ENCODE measurements around the gene P2RY8. TPM values are rescaled to one million over a fixed set of nuclear protein-coding genes. Genes with fewer than 3 reads are reported as not detected.

P2RY8 gene
- total and polyA plus RNA-seq, 8 donors = 0.35 to 1.4 (median 0.51) TPM

DNA sequence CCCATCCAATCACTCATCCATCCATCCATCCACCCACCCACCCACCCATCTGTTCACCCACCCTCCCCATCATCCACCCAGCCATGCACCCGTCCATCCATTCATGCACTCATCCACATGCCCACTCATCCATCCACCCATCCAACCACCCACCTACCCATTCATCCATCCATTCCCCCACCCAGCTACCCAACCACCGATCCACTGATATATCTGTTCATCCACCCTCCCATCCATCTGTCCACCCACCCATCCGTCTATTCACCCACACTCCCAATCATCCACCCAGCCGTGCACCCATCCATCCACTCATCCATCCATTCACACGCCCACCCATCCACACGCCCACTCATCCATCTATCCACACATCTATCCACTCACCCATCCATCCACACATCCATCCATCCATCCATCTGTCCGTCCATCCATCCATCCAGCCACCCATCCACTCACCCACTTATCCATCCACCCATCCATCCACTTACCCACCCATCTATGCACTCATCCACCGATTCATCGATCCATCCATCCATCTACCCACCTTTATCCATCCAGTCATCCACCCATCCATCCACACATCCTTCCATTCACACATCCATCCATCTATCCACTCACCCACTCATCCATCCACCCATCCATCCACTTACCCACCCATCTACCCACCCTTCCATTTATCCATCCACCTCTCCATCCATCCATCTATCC is 112.7 kb downstream of the P2RY8 start:
- Histone ChIP-seq H3K4me1 (no peaks in the 10 kb centered on the region), H3K4me3 (no peak overlapping the region), H3K36me3 (no peaks in the 10 kb centered on the region), H3K27ac (no peak overlapping the region), H3K27me3 (no peaks in the 10 kb centered on the region), H3K9me3 (no peaks in the 10 kb centered on the region)
- FAIRE-seq = no peak
- TF ChIP-seq, protein P1, sequence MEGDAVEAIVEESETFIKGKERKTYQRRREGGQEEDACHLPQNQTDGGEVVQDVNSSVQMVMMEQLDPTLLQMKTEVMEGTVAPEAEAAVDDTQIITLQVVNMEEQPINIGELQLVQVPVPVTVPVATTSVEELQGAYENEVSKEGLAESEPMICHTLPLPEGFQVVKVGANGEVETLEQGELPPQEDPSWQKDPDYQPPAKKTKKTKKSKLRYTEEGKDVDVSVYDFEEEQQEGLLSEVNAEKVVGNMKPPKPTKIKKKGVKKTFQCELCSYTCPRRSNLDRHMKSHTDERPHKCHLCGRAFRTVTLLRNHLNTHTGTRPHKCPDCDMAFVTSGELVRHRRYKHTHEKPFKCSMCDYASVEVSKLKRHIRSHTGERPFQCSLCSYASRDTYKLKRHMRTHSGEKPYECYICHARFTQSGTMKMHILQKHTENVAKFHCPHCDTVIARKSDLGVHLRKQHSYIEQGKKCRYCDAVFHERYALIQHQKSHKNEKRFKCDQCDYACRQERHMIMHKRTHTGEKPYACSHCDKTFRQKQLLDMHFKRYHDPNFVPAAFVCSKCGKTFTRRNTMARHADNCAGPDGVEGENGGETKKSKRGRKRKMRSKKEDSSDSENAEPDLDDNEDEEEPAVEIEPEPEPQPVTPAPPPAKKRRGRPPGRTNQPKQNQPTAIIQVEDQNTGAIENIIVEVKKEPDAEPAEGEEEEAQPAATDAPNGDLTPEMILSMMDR (IDR thresholded peaks at IDR 0.05) = no peak
- peak in 2 of 6 donors; percentile 7 to 16 for DNase-seq
- WGBS, 2 donors = 74 to 84% methylated on average over 9 of the region's 9 CpGs
- intact Hi-C loops (cut with DNase I) = no loop called here
- no peak for ATAC-seq

DNA sequence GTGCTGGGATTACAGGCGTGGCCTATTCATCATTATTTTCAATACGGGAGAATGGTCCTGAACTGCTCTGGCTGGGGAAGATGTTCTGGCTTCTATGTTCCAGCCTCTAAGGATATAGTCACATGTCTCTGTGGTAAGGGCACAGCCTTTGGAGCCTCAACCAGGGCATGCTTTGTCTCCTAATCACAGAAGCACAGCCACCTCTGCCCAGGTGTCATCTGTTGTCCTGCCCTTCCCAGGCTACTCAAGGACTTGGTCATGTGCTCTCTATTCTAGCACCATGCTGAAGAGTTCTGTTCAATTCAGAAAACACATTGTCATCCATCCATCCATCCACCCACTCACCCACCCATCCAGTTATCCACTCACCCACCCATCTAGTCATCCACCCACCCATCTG is 113.8 kb downstream of the P2RY8 start:
- no peaks in the 10 kb centered on the region for H3K36me3 ChIP-seq
- no peak overlapping the region for H3K4me3 ChIP-seq
- WGBS, 2 donors = 50 to 75% methylated on average over 2 of the region's 2 CpGs
- H3K9me3 ChIP-seq = no peaks in the 10 kb centered on the region
- H3K27me3 ChIP-seq = no peaks in the 10 kb centered on the region
- H3K27ac ChIP-seq = no peak overlapping the region
- no peaks in the 10 kb centered on the region for H3K4me1 ChIP-seq
- ATAC-seq (no peak), FAIRE-seq (no peak), DNase-seq (no peak)
- TF ChIP-seq, protein P1 (IDR thresholded peaks at IDR 0.05) = no peak
- intact Hi-C loops (cut with DNase I) = no loop called here

DNA sequence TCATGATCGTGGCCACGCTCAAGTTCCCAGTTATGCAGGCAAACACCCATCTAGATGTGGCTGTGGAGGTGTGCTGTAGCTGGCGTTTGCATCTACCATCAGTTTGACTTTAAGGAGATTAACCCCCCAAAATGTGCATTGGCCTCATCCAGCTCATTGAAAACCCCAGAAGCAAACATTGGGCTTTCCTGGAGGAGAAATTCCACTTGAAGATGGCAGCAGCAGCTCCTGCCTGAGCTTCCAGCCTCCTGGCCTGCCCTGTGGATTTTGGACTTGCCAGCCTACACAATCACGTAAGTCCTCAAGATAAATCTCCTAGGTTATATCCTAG is 114.9 kb downstream of the P2RY8 start:
- DNase-seq (peak in 1 of 6 donors; percentile 1), ATAC-seq (no peak), FAIRE-seq (no peak)
- no peaks in the 10 kb centered on the region for H3K9me3 ChIP-seq
- no peaks in the 10 kb centered on the region for H3K27me3 ChIP-seq
- H3K4me1 ChIP-seq = no peaks in the 10 kb centered on the region
- intact Hi-C loops (cut with DNase I) = no loop called here
- H3K4me3 ChIP-seq = no peak overlapping the region
- WGBS, 2 donors = 97 to 99% methylated on average over 4 of the region's 4 CpGs
- H3K27ac ChIP-seq = no peak overlapping the region
- TF ChIP-seq, protein P1 (IDR thresholded peaks at IDR 0.05) = no peak
- no peaks in the 10 kb centered on the region for H3K36me3 ChIP-seq

DNA sequence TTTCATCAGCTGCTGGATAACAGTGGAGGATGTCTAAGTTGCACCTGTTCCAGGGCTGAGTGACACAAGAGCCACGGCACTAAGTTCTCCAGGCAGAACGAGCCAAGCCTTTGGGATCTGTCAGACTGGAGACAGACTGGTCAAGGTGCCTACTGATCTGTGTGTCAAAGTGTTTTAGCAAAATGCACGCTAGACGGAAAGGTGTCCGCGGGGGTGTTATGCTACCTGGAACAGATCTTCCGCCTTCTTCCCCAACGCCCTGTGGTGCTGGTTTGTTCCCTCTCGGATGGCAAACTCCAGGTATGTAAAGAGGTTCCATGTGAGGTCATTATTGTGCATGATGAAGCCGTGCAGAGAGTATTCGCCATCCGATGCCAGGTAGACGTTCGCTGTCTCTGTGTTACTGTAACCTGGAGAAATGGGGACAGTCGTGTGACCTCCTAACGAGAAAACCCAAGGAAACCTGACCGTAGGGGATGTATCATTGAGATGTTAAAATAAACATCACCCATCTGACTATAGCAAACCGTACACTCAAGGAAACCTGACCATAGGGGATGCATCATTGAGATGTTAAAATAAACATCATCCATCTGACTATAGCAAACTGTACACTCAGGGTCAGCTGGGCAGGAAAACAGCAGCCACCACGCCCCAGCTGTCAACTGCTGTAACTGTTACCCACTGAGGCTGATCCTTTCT is 115.4 kb downstream of the P2RY8 start:
- Histone ChIP-seq H3K9me3 (no peaks in the 10 kb centered on the region), H3K4me3 (no peak overlapping the region), H3K27ac (no peak overlapping the region), H3K36me3 (no peaks in the 10 kb centered on the region), H3K27me3 (no peaks in the 10 kb centered on the region), H3K4me1 (no peaks in the 10 kb centered on the region)
- 97 to 99% methylated on average over 19 of the region's 19 CpGs for WGBS, 2 donors
- FAIRE-seq (no peak), DNase-seq (peak in 2 of 6 donors; percentile 13 to 19), ATAC-seq (no peak)
- TF ChIP-seq, protein P1 (IDR thresholded peaks at IDR 0.05) = no peak
- intact Hi-C loops (cut with DNase I) = no loop called here

DNA sequence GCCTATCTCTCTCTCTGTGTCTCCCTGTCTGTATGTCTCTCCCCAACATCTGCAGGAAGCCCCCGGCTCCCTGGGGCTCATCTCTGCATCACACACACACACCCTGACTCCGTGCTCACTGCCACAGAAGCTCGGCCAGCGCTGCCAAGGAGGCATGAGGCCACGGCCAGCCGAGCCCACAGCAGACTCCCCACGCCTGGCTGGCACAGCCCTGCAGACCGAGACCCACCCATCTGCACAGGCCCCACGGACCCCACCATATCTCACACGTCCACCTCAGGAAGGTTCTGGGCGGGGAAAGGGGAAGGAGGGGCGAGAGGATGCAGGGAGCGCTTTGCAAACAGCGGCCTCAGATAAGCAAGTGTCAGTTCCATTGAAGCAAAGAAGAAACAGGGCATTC is 116.6 kb downstream of the P2RY8 start:
- FAIRE-seq (no peak), DNase-seq (peak in 2 of 6 donors; percentile 53 to 68), ATAC-seq (peak in 2 of 4 donors; percentile 14 to 29)
- intact Hi-C loops (cut with DNase I) = no loop called here
- WGBS, 2 donors = 47 to 59% methylated on average over 12 to 14 of the region's 14 CpGs
- H3K27me3 ChIP-seq = no peaks in the 10 kb centered on the region
- no peak overlapping the region for H3K27ac ChIP-seq
- H3K9me3 ChIP-seq = no peaks in the 10 kb centered on the region
- no peak overlapping the region for H3K4me3 ChIP-seq
- TF ChIP-seq, protein P1 (IDR thresholded peaks at IDR 0.05) = no peak
- no peaks in the 10 kb centered on the region for H3K36me3 ChIP-seq
- no peaks in the 10 kb centered on the region for H3K4me1 ChIP-seq
